Smooth muscle cell (in vitro differentiated cells): ENCODE data around the gene BPIFB2. TPM values are rescaled to one million over a fixed set of nuclear protein-coding genes. Genes with fewer than 3 reads are reported as not detected.

Experiments used
- DNase-seq: peaks from one replicate; lab custom pipeline; 2025; ENCODE audit not compliant: unreplicated experiment; lab: John Stamatoyannopoulos, UW
- H2AFZ ChIP-seq: fragments of 200-600 bp; sonication (generic); 2 replicates; pipeline ENCODE4 v1.6.0; 2016; ENCODE audit warnings: antibody characterized with exemption, low read depth, mild to moderate bottlenecking
- H3F3A ChIP-seq: fragments of 200-600 bp; sonication (generic); 2 replicates; pipeline ENCODE4 v1.6.0; 2017; ENCODE audit warnings: antibody characterized with exemption, low read depth
- H3K27ac ChIP-seq: fragments of 200-600 bp; sonication (generic); 2 replicates; pipeline ENCODE4 v1.5.1; 2016; ENCODE audit warnings: low read depth, mild to moderate bottlenecking
- H3K27me3 ChIP-seq: fragments of 200-600 bp; sonication (generic); 2 replicates; pipeline ENCODE4 v1.6.1; 2016; ENCODE audit warnings: low read depth, mild to moderate bottlenecking
- H3K36me3 ChIP-seq: fragments of 200-600 bp; sonication (generic); 2 replicates; pipeline ENCODE4 v1.5.1; 2016; ENCODE audit warnings: low read depth
- H3K4me1 ChIP-seq: fragments of 200-600 bp; sonication (generic); 2 replicates; pipeline ENCODE4 v1.5.1; 2016; ENCODE audit warnings: low read depth
- H3K4me2 ChIP-seq: fragments of 200-600 bp; sonication (generic); 2 replicates; pipeline ENCODE4 v1.6.0; 2016; ENCODE audit warnings: mild to moderate bottlenecking
- H3K4me3 ChIP-seq: fragments of 200-600 bp; sonication (generic); 2 replicates; pipeline ENCODE4 v1.5.1; 2016; ENCODE audit warnings: mild to moderate bottlenecking
- H3K79me2 ChIP-seq: fragments of 200-600 bp; sonication (generic); 2 replicates; pipeline ENCODE4 v1.6.0; 2016; ENCODE audit warnings: low read depth, mild to moderate bottlenecking
- H3K9ac ChIP-seq: fragments of 200-600 bp; sonication (generic); 2 replicates; pipeline ENCODE4 v1.6.0; 2016; ENCODE audit warnings: low read depth
- H3K9me3 ChIP-seq: fragments of 200-600 bp; sonication (generic); replicated peaks from 2 replicates; pipeline ENCODE4 v1.5.1; 2016; ENCODE audit warnings: low read depth
- H4K20me1 ChIP-seq: fragments of 200-600 bp; sonication (generic); 2 replicates; pipeline ENCODE4 v1.6.0; 2016; ENCODE audit warnings: low read depth
- WGBS: methylation state at CpG from one replicate; pipeline ENCODE4 v1.1.7; 2016; ENCODE audit warnings: low lambda C conversion rate; 5-methylcytosine and 5-hydroxymethylcytosine counted together
- polyA plus RNA-seq: library from polyadenylated mRNA; unstranded; fragments of >200 nt; fragmentation: Nextera tagmentation; extraction: Ambion mirVana; gene quantifications from 2 replicates; pipeline ENCODE4 v1.2.1, GENCODE V29; 2016
- total RNA-seq: library from RNA; depleted of rRNA; stranded (reverse); fragments of >200 nt; gene quantifications from 2 replicates; pipeline ENCODE4 v1.2.3, GENCODE V29; 2014
- TF ChIP-seq, protein P1 (sequence below): fragments of 200-600 bp; sonication (generic); IDR thresholded peaks from 2 replicates; pipeline ENCODE4 v1.5.1; 2017; ENCODE audit warnings: borderline replicate concordance, mild to moderate bottlenecking, antibody characterized with exemption; ENCODE audit not compliant: insufficient read depth, poor library complexity, severe bottlenecking

Gene BPIFB2
- total and polyA plus RNA-seq, 2 experiments from 2014 or later, result not detected

DNA sequence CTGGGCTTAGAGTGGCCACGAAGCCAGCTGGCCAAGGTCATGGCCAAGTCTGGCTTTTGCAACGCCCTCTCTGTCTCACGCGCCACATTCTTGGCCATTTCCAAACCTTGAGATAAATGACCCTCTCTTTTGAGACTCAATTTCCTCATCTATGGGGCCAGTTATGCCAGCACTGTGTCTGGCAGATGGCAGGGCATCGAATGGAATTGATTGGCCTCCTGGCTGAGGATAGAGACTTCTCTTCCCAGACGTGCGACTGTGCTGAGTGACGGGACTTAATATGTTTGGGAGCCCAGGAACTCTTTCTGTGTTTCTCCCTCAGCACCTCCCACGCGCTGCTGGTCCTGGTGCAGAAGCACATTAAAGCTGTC, 7.6 kb downstream of the BPIFB2 start:
- Histone ChIP-seq H3K36me3 (no peaks in the 10 kb centered on the region), H4K20me1 (no peaks in the 10 kb centered on the region), H3K4me1 (no peaks in the 10 kb centered on the region), H3K4me3 (no peak overlapping the region), H3K27ac (no peak overlapping the region), H3K79me2 (no peaks in the 10 kb centered on the region), H3F3A (no peaks in the 10 kb centered on the region), H3K27me3 (peaks cover 34% of the 10 kb centered on the region), H3K9me3 (no peaks in the 10 kb centered on the region), H3K4me2 (no peak overlapping the region), H3K9ac (no peak overlapping the region), H2AFZ (no peak overlapping the region)
- TF ChIP-seq, protein P1, sequence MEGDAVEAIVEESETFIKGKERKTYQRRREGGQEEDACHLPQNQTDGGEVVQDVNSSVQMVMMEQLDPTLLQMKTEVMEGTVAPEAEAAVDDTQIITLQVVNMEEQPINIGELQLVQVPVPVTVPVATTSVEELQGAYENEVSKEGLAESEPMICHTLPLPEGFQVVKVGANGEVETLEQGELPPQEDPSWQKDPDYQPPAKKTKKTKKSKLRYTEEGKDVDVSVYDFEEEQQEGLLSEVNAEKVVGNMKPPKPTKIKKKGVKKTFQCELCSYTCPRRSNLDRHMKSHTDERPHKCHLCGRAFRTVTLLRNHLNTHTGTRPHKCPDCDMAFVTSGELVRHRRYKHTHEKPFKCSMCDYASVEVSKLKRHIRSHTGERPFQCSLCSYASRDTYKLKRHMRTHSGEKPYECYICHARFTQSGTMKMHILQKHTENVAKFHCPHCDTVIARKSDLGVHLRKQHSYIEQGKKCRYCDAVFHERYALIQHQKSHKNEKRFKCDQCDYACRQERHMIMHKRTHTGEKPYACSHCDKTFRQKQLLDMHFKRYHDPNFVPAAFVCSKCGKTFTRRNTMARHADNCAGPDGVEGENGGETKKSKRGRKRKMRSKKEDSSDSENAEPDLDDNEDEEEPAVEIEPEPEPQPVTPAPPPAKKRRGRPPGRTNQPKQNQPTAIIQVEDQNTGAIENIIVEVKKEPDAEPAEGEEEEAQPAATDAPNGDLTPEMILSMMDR, result no peak
- DNase-seq, result no peak
- WGBS, result 73% methylated on average over 10 of the region's 10 CpGs

DNA sequence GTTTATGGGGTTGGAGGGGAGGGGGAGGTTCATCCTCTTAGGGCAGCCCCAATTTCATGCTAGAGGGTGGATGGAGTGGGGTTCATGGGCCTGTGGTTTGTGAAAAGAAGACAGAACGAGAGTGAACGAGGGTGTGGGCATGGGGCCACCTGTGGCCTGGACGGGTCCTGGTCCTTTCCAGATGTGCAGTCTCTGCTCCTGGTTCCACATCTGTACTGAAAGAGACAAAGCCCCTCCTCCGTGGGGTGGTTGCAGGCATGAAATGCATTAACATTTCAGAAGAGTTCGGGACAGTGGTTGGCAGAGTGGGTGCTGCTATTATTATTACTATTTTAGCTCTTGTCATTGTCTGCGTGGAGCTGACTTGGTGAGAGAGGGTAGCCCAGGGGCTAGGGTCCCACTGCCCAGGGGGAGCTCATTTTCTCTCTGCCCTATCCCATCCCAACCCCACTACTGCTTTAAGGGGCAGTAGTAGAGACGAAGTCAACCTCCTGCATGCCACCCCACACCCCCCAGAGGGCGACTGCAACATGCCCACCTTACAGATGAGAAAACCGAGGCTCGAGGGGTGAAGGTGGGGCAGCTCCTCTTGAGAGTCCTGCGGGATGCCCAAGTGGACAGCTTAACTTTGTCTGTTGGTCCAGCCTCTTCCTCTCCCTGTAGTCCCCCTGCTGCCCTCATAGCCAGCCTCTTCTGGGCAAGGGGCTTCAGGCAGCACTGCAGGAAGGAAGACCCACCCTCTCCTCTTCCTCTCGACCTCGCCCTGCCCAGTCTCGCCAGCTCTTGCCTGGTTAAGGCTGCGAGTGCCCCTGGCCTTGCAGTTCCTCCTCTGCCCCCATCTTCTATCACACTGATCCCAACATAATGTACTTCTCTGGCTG, 8.4 kb downstream of the BPIFB2 start:
- H3K79me2 ChIP-seq, result no peaks in the 10 kb centered on the region
- WGBS, result 87% methylated on average over 15 of the region's 15 CpGs

DNA sequence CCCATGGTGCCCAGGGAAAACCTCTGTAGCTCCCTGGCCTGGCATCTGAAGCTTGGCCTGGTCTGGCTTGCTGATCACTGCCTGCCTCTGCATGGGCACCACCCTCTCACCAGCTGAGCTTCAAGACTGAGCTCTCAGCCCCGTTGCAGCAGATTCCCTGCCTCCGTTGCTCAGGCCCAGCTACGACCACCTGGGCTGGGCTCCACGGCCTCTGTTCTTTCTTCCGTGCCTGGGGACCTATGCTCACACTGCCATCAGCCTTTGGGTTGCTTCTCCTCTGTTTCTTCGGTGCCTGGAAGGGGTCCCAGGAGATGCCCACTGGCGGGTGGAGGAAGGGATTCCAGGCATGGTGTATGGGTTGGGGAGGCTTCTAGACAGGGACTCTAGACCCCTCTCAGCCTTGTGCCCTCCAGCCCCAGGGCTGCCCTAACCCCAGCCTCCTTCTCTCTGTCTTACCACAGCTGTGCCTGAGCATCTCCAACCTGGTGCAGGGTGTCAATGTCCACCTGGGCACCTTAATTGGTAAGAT, 9.1 kb downstream of the BPIFB2 start:
- TF ChIP-seq, protein P1, result no peak
- no peaks in the 10 kb centered on the region for H3F3A ChIP-seq
- H3K4me2 ChIP-seq, result no peak overlapping the region
- no peak overlapping the region for H3K27ac ChIP-seq
- 92% methylated on average over 7 of the region's 7 CpGs for WGBS
- no peaks in the 10 kb centered on the region for H4K20me1 ChIP-seq
- no peak overlapping the region for H3K4me3 ChIP-seq
- H3K4me1 ChIP-seq, result no peaks in the 10 kb centered on the region
- H3K27me3 ChIP-seq, result peaks cover 37% of the 10 kb centered on the region
- no peaks in the 10 kb centered on the region for H3K36me3 ChIP-seq
- no peak overlapping the region for H3K9ac ChIP-seq
- no peak for DNase-seq
- no peaks in the 10 kb centered on the region for H3K9me3 ChIP-seq
- H3K79me2 ChIP-seq, result no peaks in the 10 kb centered on the region
- H2AFZ ChIP-seq, result no peak overlapping the region

More for the DNA sequence above, 8.4 kb downstream of the BPIFB2 start:
- no peaks in the 10 kb centered on the region for H3K36me3 ChIP-seq
- no peaks in the 10 kb centered on the region for H3K9me3 ChIP-seq
- no peak overlapping the region for H3K4me3 ChIP-seq
- H3F3A ChIP-seq, result no peaks in the 10 kb centered on the region
- peaks cover 34% of the 10 kb centered on the region for H3K27me3 ChIP-seq
- no peaks in the 10 kb centered on the region for H3K4me1 ChIP-seq
- no peak overlapping the region for H3K27ac ChIP-seq
- no peaks in the 10 kb centered on the region for H4K20me1 ChIP-seq
- no peak for DNase-seq
- no peak overlapping the region for H2AFZ ChIP-seq
- no peak overlapping the region for H3K4me2 ChIP-seq
- TF ChIP-seq, protein P1, result no peak
- H3K9ac ChIP-seq, result no peak overlapping the region
